GM04504 (cell line): ENCODE data around the gene VEGFA.

Experiments used
- DNase-seq: peaks from one replicate; pipeline ENCODE4 v3.0.0-alpha.2; 2012; ENCODE audit warnings: low read depth

VEGFA gene

DNA sequence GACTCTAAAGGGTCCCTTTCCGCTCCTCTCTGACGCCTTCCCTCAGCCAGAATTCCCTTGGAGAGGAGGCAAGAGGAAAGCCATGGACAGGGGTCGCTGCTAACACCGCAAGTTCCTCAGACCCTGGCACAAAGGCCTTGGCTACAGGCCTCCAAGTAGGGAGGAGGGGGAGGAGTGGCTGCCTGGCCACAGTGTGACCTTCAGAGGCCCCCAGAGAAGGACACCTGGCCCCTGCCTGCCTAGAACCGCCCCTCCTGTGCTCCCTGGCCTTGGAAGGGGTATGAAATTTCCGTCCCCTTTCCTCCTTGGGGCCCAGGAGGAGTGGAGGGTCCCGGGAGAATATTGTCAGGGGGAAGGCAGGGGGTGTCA, 2.7 kb downstream of the VEGFA start:
- peak; percentile 10 for DNase-seq

DNA sequence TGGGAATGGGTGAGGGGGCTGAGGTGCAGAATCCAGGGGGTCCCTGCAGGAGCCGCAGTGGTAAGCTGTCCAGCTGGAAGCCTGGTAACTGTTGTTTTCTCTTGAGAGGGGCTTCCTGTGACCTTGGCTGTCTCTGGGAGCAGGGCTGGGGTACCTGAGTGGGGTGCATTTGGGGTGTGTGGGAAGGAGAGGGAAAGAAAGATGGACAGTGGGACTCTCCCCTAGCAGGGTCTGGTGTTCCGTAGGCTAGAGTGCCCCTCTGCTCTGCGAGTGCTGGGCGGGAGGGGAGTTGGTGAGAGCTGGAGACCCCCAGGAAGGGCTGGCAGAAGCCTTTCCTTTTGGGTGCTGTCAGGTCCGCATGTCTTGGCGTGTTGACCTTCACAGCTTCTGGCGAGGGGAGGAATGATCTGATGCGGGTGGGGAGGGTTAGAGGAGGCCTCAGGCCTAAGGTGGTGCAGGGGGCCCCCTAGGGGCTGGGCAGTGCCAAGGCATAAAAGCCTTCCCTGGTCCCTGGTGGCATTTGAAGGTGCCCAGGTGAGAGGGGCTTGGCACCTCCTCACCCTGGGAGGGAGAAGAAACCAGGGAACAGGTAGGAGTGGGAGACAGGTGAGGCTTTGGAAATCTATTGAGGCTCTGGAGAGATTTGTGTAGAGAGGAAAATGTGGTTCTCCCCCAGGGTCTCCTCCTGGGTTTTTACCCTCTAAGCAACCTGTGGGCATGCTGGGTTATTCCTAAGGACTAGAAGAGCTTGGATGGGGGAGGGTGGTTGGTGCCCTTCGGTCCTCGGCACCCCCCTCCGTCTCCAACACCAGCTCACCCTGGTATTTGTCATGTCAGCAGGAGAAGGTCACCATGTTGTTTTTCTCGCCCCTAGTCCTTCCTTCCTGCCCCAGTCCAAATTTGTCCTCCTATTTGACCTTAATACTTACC, 3.3 kb downstream of the VEGFA start:
- peak; percentile 17 for DNase-seq

DNA sequence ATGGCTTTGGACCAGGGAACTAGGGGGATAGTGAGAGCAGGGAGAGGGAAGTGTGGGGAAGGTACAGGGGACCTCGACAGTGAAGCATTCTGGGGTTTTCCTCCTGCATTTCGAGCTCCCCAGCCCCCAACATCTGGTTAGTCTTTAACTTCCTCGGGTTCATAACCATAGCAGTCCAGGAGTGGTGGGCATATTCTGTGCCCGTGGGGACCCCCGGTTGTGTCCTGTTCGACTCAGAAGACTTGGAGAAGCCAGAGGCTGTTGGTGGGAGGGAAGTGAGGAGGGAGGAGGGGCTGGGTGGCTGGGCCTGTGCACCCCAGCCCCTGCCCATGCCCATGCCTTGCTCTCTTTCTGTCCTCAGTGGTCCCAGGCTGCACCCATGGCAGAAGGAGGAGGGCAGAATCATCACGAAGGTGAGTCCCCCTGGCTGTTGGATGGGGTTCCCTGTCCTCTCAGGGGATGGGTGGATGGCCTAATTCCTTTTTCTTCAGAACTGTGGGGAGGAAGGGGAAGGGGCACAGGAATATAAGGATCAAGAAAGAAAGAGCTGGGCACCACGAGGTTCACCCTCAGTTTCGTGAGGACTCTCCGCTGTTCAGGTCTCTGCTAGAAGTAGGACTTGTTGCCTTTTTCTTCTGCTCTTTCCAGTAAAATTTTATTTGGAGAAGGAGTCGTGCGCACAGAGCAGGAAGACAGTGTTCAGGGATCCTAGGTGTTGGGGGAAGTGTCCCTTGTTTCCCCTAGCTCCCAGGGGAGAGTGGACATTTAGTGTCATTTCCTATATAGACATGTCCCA, 4.2 kb downstream of the VEGFA start:
- DNase-seq: no peak

DNA sequence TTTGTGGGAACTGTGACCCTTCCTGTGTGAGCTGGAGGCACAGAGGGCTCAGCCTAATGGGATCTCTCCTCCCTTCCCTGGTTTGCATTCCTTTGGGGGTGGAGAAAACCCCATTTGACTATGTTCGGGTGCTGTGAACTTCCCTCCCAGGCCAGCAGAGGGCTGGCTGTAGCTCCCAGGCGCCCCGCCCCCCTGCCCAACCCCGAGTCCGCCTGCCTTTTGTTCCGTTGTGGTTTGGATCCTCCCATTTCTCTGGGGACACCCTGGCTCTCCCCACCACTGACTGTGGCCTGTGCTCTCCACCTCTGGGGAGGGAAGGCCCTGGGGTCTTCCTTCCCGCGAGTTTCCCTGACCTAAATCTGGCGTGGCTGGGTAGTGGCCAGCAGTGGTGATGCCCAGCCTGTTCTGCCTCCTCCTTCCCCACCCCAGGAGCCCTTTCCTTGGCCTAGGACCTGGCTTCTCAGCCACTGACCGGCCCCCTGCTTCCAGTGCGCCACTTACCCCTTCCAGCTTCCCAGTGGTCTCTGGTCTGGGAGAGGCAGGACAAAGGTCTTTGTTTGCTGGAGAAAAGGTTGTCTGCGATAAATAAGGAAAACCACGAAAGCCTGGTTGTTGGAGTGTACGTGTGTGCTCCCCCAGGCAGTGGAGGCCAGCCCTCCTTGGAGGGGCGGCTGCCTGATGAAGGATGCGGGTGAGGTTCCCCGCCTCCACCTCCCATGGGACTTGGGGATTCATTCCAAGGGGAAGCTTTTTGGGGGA, 4.9 kb downstream of the VEGFA start:
- peak; percentile 46 for DNase-seq

DNA sequence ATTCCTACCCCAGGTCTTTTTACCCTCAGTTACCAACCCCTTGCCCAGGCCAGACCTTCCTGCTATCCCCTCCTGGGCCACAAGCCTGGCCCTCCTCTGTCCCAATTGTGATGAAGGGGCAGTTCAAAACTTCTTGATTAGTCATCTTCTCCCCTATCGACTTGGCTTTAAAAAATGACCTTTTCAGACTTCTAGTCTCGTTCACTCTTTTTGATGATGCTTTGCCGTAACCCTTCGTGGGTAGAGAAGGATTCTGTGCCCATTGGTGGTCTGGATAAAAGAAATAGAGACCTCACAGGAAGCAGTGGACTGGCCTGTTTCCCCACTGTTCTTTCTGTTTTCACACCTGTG, 5.5 kb downstream of the VEGFA start:
- DNase-seq: no peak

DNA sequence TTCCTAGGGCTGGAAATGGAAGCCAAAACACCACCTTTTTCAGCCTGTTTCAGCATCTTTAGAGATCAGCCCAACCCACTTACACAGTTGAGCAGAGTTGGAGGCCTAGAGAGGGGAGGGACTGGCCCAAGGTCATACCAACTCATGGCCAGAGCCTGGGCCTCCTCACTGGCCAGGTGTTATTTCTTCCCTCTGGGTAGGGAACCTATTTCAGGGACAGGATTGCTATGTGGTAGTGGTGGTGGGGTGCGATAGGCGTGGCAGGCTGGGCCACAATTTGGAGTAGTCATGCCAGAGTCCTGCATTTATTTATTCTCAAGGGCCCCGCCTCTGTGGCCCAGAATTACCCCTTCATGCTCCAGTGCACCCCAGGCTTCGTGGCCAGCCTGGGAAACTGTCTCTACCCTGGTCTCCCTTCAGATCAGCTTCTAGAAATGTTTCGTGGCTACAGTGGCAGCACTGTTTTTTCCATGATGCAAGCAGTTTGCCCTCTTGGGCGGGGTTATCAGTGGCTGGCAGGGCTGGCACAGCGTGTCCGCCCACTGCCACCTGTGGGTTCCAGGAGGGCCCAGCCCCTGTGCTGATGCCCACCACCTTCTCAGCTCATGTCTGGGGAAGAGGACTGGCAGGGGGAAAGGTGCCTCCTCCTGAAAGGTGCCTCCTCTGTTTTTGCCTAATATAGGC, 6.2 kb downstream of the VEGFA start:
- DNase-seq: no peak

DNA sequence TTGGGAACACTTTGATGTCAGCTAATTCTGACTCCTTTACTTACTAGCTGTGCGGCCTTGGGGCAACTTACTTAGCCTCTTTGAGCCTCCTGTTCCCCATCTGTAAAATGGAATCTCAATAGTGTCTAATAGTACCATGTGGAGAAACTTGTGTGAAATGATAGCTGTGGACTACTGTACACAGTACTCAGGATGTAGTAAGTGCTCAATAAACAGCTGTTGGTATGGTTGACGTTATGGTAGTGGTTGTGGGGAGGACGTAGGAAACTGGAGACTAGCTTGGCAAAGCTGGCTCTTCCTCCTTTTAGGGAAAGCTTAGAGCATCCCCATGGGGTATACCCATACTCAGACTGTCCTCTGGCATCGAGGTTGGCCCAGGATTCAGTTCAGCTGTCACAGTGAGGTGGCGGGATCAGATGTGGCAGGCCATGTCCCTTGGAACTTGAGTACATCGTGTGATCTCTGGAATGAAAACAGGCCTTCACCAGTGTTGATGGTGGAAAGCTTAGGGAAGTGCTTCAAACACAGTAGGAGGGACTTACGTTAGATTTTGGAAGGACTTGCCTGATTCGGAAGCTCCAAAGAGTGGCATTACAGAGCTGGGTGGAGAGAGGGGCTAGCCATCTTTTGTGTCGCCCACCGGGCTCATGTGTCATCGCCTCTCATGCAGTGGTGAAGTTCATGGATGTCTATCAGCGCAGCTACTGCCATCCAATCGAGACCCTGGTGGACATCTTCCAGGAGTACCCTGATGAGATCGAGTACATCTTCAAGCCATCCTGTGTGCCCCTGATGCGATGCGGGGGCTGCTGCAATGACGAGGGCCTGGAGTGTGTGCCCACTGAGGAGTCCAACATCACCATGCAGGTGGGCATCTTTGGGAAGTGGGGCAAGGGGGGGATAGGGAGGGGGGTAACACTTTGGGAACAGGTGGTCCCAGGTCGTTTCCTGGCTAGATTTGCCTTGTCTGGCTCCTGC, 7.1 kb downstream of the VEGFA start:
- DNase-seq: no peak

DNA sequence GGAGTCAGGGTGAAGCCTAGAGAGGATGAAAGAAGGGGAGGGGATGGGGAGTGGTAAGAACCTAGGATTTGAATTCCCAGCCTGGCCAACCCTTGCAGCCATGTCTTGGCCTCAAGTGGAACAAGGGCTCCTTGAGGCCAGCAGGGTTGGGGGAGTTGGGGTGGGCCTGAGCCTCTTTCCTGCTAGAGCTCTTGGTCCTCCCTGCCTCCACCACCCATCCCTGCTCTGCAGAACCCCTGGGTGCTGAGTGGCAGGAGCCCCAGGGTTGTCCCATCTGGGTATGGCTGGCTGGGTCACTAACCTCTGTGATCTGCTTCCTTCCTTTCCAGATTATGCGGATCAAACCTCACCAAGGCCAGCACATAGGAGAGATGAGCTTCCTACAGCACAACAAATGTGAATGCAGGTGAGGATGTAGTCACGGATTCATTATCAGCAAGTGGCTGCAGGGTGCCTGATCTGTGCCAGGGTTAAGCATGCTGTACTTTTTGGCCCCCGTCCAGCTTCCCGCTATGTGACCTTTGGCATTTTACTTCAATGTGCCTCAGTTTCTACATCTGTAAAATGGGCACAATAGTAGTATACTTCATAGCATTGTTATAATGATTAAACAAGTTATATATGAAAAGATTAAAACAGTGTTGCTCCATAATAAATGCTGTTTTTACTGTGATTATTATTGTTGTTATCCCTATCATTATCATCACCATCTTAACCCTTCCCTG, 8.3 kb downstream of the VEGFA start:
- no peak for DNase-seq

DNA sequence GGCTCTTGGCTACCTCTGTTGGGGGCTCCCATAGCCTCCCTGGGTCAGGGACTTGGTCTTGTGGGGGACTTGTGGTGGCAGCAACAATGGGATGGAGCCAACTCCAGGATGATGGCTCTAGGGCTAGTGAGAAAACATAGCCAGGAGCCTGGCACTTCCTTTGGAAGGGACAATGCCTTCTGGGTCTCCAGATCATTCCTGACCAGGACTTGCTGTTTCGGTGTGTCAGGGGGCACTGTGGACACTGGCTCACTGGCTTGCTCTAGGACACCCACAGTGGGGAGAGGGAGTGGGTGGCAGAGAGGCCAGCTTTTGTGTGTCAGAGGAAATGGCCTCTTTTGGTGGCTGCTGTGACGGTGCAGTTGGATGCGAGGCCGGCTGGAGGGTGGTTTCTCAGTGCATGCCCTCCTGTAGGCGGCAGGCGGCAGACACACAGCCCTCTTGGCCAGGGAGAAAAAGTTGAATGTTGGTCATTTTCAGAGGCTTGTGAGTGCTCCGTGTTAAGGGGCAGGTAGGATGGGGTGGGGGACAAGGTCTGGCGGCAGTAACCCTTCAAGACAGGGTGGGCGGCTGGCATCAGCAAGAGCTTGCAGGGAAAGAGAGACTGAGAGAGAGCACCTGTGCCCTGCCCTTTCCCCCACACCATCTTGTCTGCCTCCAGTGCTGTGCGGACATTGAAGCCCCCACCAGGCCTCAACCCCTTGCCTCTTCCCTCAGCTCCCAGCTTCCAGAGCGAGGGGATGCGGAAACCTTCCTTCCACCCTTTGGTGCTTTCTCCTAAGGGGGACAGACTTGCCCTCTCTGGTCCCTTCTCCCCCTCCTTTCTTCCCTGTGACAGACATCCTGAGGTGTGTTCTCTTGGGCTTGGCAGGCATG, 9.2 kb downstream of the VEGFA start:
- DNase-seq: no peak

DNA sequence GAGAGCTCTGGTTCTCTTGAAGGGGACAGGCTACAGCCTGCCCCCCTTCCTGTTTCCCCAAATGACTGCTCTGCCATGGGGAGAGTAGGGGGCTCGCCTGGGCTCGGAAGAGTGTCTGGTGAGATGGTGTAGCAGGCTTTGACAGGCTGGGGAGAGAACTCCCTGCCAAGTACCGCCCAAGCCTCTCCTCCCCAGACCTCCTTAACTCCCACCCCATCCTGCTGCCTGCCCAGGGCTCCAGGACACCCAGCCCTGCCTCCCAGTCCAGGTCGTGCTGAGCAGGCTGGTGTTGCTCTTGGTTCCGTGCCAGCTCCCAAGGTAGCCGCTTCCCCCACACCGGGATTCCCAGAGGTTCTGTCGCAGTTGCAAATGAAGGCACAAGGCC, 9.8 kb downstream of the VEGFA start:
- no peak for DNase-seq

DNA sequence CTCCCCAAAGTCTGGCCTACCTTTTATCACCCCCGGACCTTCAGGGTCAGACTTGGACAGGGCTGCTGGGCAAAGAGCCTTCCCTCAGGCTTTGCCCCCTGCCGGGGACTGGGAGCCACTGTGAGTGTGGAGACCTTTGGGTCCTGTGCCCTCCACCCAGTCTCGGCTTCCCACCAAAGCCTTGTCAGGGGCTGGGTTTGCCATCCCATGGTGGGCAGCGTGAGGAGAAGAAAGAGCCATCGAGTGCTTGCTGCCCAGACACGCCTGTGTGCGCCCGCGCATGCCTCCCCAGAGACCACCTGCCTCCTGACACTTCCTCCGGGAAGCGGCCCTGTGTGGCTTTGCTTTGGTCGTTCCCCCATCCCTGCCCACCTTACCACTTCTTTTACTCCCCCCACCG, 10.3 kb downstream of the VEGFA start:
- DNase-seq: no peak

DNA sequence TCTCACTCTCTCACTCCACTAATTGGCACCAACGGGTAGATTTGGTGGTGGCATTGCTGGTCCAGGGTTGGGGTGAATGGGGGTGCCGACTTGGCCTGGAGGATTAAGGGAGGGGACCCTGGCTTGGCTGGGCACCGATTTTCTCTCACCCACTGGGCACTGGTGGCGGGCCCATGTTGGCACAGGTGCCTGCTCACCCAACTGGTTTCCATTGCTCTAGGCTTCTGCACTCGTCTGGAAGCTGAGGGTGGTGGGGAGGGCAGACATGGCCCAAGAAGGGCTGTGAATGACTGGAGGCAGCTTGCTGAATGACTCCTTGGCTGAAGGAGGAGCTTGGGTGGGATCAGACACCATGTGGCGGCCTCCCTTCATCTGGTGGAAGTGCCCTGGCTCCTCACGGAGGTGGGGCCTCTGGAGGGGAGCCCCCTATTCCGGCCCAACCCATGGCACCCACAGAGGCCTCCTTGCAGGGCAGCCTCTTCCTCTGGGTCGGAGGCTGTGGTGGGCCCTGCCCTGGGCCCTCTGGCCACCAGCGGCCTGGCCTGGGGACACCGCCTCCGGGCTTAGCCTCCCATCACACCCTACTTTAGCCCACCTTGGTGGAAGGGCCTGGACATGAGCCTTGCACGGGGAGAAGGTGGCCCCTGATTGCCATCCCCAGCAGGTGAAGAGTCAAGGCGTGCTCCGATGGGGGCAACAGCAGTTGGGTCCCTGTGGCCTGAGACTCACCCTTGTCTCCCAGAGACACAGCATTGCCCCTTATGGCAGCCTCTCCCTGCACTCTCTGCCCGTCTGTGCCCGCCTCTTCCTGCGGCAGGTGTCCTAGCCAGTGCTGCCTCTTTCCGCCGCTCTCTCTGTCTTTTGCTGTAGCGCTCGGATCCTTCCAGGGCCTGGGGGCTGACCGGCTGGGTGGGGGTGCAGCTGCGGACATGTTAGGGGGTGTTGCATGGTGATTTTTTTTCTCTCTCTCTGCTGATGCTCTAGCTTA, 11.2 kb downstream of the VEGFA start:
- no peak for DNase-seq

DNA sequence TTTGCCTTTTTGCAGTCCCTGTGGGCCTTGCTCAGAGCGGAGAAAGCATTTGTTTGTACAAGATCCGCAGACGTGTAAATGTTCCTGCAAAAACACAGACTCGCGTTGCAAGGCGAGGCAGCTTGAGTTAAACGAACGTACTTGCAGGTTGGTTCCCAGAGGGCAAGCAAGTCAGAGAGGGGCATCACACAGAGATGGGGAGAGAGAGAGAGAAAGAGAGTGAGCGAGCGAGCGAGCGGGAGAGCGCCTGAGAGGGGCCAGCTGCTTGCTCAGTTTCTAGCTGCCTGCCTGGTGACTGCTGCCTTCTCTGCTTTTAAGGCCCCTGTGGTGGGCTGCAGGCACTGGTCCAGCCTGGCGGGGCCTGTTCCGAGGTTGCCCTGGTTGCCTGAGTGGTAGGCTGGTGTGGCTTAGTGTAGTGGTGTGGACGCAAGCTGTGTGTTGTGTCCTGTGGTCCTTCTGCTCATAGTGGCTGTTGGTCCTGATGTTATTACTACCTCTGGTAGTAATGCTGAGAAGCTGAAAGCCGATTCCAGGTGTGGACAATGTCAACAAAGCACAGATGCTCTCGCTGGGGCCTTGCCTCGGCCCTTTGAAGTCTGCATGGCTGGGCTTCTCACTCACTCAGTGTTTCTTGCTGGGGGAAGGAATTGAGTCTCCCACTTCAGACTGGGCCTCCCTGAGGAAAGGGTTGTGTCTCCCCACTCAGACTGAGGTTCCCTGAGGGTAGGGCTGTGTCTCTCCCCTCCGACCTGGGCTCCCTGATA, 12.1 kb downstream of the VEGFA start:
- DNase-seq: no peak

DNA sequence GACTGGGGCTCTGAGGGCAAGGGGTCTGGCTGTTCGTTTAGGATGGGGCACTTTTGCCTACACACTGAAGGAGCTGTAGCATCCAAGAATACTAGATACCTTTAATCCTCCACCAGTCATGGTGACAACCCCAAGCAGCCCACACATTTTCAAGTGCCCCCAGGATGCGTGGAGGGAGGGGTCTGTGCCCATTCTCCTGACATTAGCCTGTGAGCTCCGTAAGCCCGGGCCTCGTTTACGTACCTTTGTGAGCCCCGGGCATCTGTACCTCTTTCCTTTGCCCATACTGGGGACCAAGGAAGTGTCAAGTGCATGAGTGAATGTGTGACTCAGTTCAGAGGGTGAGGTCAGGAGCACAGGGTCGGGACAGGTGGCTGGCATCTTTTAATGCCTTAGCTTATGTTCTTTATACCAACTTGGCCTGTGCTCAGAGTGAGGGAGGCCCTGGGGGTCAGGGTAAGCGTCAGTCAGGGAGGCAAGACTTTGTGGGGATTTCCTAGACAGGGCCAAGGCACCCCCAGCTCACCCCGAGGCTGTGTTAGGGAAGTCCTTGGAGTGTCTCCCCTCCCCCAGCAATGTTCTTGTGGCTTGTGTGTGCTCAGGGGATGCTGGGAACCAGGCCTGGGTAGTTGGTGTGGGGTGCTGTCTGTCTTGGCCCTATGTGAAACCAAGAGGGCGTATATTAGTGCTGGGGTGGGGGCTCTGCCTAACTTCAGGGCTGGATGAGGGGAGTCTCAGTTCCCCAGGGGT, 12.9 kb downstream of the VEGFA start:
- no peak for DNase-seq

DNA sequence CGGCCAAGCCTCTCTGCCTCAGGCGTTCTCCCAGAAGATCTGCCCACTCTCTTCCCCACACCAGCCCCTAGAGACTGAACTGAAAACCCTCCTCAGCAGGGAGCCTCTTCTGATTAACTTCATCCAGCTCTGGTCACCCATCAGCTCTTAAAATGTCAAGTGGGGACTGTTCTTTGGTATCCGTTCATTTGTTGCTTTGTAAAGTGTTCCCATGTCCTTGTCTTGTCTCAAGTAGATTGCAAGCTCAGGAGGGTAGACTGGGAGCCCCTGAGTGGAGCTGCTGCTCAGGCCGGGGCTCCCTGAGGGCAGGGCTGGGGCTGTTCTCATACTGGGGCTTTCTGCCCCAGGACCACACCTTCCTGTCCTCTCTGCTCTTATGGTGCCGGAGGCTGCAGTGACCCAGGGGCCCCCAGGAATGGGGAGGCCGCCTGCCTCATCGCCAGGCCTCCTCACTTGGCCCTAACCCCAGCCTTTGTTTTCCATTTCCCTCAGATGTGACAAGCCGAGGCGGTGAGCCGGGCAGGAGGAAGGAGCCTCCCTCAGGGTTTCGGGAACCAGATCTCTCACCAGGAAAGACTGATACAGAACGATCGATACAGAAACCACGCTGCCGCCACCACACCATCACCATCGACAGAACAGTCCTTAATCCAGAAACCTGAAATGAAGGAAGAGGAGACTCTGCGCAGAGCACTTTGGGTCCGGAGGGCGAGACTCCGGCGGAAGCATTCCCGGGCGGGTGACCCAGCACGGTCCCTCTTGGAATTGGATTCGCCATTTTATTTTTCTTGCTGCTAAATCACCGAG, 14.2 kb downstream of the VEGFA start:
- no peak for DNase-seq
